Activated naive CD4-positive, alpha-beta T cell treated with anti-CD3 and anti-CD28 coated beads, Interleukin-2, amount 50 U/mL, for 24 hours (primary cell): ENCODE measurements around the gene PC.

Experiments used
- H3K27ac Mint-ChIP-seq: one replicate; pipeline ENCODE4 v1.8.0; 2021; ENCODE audit warnings: mild to moderate bottlenecking, mixed read lengths
- H3K27me3 Mint-ChIP-seq: one replicate; pipeline ENCODE4 v1.8.0; 2021; ENCODE audit warnings: mixed read lengths
- H3K36me3 Mint-ChIP-seq: one replicate; pipeline ENCODE4 v1.8.0; 2021; ENCODE audit warnings: mixed read lengths
- H3K4me1 Mint-ChIP-seq: one replicate; pipeline ENCODE4 v1.8.0; 2021; ENCODE audit warnings: mixed read lengths
- H3K4me3 Mint-ChIP-seq: one replicate; pipeline ENCODE4 v1.8.0; 2021; ENCODE audit warnings: mild to moderate bottlenecking, mixed read lengths
- H3K9me3 Mint-ChIP-seq: one replicate; pipeline ENCODE4 v1.8.0; 2021; ENCODE audit warnings: mixed read lengths

Gene PC

DNA sequence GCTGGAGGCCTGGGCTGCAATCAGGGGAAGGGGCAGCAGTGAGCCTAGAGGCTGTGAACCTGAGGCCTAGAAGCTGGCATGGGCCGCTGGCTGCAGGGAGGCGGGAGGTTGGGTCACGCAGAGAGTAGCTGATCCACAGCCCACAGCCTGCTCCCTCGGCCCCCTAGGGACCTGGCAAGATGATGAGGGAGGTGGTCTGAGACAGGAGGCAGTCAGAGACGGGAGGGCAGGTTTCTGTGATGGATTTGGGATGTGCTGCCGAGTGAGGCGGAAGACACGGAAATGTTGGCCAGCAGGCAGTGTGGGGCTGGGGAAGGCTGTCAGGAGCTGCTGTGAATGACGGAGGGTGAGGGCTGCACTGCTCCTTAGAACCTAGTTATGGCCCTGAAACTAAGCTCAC is 78.6 kb downstream of the PC start:
- Mint-ChIP-seq H3K27ac (no peak overlapping the region), H3K36me3 (no peaks in the 10 kb centered on the region), H3K27me3 (no peaks in the 10 kb centered on the region)

DNA sequence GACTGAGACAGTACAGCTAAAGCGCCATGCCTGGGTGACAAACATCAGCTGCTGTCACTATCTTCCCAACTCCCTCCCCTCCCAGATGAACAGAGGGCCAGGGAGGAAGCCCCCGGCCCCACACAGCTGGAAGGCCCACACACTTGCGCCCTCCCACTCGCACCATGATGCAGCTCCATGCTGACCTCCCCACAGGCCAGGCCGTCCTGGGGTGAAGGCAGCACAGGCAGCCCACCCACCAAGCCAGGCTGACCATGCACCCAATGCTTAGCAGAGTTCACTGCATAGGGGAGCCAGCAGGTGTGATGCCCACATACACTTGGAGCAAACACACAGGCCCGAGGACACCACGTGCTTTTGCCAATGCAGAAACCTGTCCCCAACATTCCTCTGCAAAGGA is 79.2 kb downstream of the PC start:
- no peak overlapping the region for H3K27ac Mint-ChIP-seq
- no peaks in the 10 kb centered on the region for H3K9me3 Mint-ChIP-seq
- H3K36me3 Mint-ChIP-seq: no peaks in the 10 kb centered on the region

More for the DNA sequence above, 78.6 kb downstream of the PC start:
- peaks cover 22% of the 10 kb centered on the region for H3K4me1 Mint-ChIP-seq
- no peak overlapping the region for H3K4me3 Mint-ChIP-seq
- H3K9me3 Mint-ChIP-seq: no peaks in the 10 kb centered on the region

DNA sequence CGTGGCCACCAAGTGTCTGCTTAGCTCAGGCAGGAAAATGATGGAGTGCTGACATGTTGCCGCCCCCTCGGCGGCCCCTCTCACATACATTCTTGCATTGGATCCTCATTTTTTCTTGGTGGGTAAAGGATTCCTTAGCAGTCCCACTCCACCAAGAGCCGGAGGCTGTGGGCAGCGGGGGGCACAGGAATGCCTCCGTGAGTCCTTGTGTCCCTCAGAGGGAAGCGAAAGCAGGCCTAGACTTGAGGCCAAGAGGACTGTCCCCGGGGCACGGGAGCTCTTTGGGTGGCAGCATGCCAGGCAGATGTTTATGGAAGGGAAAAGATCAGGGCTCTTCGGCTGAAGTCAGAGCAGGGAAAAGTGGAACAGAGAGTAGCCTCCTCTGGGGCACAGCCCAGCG is 79.7 kb downstream of the PC start:
- no peak overlapping the region for H3K4me3 Mint-ChIP-seq
- no peak overlapping the region for H3K27ac Mint-ChIP-seq
- H3K9me3 Mint-ChIP-seq: no peaks in the 10 kb centered on the region
- H3K27me3 Mint-ChIP-seq: no peaks in the 10 kb centered on the region
- no peaks in the 10 kb centered on the region for H3K36me3 Mint-ChIP-seq
- H3K4me1 Mint-ChIP-seq: peaks cover 22% of the 10 kb centered on the region

More for the DNA sequence above, 79.2 kb downstream of the PC start:
- H3K27me3 Mint-ChIP-seq: no peaks in the 10 kb centered on the region
- H3K4me3 Mint-ChIP-seq: no peak overlapping the region
- H3K4me1 Mint-ChIP-seq: peaks cover 22% of the 10 kb centered on the region

DNA sequence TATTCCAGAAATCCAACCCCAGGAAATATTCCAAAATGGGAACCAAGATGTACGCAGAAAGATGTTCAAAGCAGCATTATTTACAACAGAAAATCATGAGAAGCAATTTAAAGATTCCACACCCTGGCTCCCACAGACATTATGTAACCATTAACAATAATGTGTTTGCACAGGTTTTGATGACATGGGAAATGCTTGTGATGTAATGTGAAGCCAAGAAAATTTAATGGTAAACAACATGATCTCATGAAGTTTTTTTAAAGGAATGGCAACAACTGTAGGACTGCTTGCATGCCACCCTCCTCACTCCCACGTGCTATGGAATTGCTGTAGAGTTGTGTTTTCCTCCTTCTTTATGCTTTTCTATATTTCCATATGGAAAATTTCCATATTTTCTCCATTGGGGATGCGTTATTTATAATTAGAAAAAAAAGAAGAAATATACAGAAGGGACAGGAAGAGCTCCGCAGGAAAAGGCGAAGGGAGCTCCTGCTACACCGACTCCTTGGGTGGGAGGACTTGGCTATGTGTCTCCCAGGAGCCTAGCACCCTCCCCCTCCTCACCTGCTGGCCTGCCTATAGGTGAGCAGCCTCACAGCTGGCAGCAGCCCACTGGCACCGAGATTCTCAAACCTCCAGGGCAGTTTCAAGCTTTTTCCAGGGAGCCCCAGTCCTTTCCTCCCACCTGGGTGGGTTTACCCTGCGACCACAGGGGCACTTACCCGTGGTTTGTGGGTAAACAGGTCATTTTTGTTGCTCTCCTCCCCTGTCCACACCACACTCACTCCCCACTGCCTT is 80.4 kb downstream of the PC start:
- no peak overlapping the region for H3K4me3 Mint-ChIP-seq
- no peaks in the 10 kb centered on the region for H3K27me3 Mint-ChIP-seq
- no peaks in the 10 kb centered on the region for H3K9me3 Mint-ChIP-seq
- no peak overlapping the region for H3K27ac Mint-ChIP-seq
- H3K36me3 Mint-ChIP-seq: no peaks in the 10 kb centered on the region
- H3K4me1 Mint-ChIP-seq: peaks cover 22% of the 10 kb centered on the region

DNA sequence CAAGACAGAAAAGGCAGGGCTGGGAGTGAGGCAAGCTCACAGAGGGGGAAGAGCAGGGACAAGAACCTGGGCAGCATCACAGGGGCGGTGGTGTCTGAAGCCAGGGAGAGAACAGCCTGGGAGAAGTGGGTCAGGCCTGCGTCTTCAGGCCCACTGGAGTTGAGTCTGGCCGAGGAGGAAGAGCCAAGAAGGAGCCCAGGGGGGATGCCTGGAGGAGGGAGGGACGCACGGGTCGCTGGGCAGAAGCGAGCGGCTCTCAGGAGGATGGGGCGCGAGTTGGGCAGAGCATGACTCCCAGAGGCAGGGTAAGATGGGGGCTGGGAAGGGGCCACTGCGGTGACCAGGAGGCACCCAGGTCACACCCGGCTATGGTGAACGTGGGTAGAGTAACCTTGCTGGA is 82.8 kb downstream of the PC start:
- Mint-ChIP-seq H3K36me3 (no peaks in the 10 kb centered on the region), H3K4me1 (peaks cover 3% of the 10 kb centered on the region), H3K9me3 (no peaks in the 10 kb centered on the region), H3K27ac (no peak overlapping the region), H3K4me3 (no peak overlapping the region), H3K27me3 (no peaks in the 10 kb centered on the region)

DNA sequence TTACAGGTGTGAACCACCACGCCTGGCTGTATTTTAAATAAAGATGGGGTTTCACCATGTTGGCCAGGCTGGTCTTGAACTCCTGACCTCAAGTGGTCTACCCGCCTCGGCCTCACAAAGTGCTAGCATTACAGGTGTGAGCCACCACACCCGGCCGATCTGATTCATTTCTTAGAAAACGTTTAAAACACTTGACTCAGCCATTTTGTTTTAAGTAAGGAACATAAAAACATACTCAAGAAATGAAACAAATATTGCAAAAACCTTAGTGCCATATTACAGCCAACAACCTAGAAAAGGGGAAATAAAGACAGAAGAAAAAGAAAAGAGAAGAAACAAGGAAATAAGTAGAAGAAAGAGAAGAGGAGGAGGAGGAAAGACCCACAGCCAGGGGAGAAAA is 84.0 kb downstream of the PC start:
- Mint-ChIP-seq H3K4me3 (no peak overlapping the region), H3K9me3 (no peaks in the 10 kb centered on the region), H3K27me3 (no peaks in the 10 kb centered on the region), H3K4me1 (no peaks in the 10 kb centered on the region), H3K36me3 (no peaks in the 10 kb centered on the region), H3K27ac (no peak overlapping the region)

DNA sequence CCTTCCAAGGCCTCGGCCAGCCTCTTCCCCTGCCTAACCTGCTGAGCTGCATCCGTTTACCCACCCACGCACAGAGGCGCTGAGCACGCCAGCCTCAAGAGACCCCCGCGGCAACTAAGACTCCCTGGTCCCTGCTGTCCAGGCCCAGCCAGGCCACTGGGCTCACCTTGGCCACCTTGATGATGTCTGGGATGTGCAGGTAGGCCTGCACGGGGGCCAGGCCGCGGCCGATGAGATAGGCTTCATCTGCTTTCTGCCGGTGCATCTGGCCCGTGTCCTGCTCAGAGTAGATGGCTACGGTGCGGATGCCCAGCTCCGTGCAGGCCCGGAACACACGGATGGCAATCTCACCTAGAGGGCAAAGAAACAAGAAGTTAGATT is 86.7 kb downstream of the PC start:
- Mint-ChIP-seq H3K27ac (no peak overlapping the region), H3K27me3 (no peaks in the 10 kb centered on the region), H3K4me1 (peaks cover 5% of the 10 kb centered on the region), H3K4me3 (no peak overlapping the region), H3K9me3 (no peaks in the 10 kb centered on the region), H3K36me3 (no peaks in the 10 kb centered on the region)

DNA sequence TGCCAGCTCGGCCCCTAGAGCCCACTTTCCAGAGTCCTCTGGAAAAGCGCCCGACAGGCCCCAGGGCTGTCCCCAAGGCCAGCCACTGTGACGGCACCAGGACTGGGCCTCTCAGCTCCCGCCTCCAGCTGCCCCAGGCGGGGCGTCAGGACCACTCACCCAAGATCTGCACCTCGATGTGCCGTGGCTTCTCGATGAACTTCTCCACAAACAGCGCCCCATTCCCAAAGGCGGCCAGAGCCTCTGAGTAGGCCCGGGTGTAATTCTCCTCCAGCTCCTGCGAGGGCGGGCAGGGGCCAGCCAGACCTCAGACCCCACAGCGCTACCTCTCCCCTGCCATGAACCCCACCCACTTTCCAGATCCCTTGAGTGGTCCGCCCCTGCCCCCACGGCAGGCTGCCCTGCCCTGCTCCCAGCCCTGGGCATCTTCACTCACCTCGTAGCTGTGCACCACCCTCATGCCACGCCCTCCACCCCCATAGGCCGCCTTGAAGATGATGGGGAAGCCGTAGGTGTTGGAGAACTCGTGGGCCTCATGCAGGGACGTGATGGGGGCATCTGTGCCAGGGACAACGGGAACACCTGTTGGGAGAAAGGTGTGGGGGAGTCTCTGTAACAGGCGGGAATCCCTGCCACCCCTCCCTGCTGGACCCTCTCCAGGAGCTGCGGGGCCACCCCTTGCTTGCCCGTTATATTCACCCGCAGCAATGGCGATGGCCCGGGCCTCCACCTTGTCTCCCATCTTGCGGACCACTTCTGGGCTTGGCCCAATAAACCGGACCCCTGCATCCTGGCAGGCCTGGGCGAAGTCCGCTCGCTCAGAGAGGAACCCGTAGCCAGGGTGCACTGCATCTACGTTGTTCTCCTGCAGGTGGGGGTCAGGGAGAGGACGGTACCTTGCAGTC is 87.3 kb downstream of the PC start:
- Mint-ChIP-seq H3K9me3 (no peaks in the 10 kb centered on the region), H3K36me3 (no peaks in the 10 kb centered on the region), H3K27me3 (no peaks in the 10 kb centered on the region), H3K4me3 (no peak overlapping the region), H3K27ac (no peak overlapping the region), H3K4me1 (peaks cover 5% of the 10 kb centered on the region)

DNA sequence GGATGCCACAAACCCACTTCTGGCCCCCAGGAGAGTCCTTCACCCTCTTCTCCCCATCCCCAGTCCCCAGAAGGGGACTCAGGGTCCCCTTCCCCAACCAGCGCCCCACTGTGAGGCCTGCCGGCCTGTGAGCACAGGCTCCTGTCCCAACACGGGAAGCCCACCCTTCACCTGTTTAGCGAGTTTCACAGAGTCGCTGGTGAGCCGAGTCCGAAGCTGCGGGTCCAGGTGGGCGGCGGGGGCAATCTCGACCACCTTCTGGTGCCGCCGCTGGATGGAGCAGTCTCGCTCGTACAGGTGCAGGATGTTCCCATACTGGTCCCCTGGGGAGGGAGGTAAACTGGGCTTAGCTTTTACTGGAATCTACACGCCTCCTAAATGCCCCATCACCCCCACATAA is 88.1 kb downstream of the PC start:
- Mint-ChIP-seq H3K27me3 (no peaks in the 10 kb centered on the region), H3K4me3 (no peak overlapping the region), H3K4me1 (peaks cover 5% of the 10 kb centered on the region), H3K36me3 (no peaks in the 10 kb centered on the region), H3K9me3 (no peaks in the 10 kb centered on the region), H3K27ac (no peak overlapping the region)

DNA sequence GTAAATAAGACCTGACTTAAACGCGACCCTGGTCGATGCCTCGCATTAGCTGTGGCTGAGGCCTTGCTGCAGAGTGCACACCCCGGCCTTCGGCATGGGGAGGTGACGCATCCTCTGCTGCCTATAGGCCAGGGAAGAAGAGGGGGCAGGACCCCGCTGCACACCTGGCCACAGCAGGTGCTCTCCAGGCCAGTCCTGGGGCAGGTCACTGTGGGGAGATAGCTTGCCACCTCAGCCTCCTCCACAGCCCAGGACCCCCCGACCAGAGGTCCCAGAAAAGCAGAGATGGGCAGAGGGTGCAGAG is 88.7 kb downstream of the PC start:
- Mint-ChIP-seq H3K4me3 (no peak overlapping the region), H3K27ac (no peak overlapping the region), H3K9me3 (no peaks in the 10 kb centered on the region), H3K4me1 (peaks cover 5% of the 10 kb centered on the region), H3K27me3 (no peaks in the 10 kb centered on the region), H3K36me3 (no peaks in the 10 kb centered on the region)

DNA sequence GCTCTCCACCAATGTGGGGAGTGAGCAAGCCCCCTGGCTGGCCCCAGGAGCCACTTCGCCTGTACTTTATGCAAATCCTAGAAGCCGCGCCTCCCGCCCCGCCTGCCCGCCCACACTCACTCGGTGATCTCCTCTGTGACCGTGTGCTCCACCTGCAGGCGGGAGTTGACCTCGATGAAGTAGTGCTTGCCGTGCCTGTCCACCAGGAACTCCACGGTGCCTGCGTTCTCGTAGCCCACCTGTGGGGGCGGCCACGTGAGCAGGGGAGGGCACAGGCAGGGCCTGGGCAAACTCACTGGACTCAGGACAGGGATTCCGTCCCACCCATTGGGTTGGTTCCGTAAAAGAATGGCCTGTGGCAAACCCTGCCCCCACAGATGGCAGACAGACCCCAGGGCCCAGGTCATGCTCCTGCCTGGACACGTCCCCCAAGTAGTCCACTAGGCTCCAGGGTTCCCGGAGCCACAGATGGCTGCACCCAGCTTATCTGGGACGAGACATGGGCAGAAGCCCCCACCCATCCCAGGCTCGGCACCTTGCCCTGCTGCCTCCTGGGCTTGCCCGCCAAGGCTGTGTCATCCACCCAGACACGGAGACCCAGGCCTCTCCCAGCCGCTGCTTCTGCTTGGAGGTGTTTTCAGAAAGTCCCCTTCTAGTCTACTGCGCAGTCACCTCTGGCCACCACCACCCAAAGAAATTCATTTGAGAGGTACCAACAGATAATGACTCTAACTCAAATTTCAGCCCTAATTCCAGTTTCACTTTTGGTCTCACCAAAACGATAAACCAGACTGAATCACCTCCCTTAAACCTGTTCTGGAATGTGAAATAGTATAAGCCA is 89.2 kb downstream of the PC start:
- Mint-ChIP-seq H3K27me3 (no peaks in the 10 kb centered on the region), H3K27ac (no peak overlapping the region), H3K4me3 (no peak overlapping the region), H3K4me1 (peaks cover 5% of the 10 kb centered on the region), H3K36me3 (no peaks in the 10 kb centered on the region), H3K9me3 (no peaks in the 10 kb centered on the region)

DNA sequence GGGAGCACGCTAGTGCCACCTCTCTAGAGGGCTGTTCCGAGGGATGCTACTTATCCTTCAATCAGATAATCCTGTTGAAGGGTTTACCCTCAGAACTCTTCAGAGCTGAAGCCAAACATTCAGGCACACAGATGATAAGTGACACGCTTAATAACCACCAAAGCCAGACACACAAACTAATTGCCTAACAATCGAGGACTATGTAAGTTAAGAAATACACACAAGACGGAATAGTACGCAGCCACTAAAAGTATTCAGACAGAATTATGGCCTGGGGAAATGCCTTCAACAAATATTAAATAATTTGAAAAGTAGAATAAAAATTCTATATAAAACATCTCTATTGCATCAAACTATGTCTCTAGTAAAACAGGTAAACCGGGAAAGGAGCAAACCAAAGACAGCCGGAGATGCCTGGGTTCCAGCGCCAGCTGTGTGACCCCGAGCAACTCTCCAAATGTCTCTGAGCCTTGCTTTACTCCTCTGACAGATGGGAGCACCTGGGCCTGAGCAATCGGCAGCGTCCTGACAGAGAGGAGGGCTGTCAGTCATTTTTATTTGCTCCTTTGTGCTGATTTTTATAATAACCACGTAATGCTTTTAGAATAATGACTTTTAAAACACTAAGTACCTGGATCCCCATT is 90.0 kb downstream of the PC start:
- H3K9me3 Mint-ChIP-seq: no peaks in the 10 kb centered on the region
- H3K4me3 Mint-ChIP-seq: no peak overlapping the region
- peaks cover 5% of the 10 kb centered on the region for H3K4me1 Mint-ChIP-seq
- no peaks in the 10 kb centered on the region for H3K27me3 Mint-ChIP-seq
- no peaks in the 10 kb centered on the region for H3K36me3 Mint-ChIP-seq
- H3K27ac Mint-ChIP-seq: no peak overlapping the region

DNA sequence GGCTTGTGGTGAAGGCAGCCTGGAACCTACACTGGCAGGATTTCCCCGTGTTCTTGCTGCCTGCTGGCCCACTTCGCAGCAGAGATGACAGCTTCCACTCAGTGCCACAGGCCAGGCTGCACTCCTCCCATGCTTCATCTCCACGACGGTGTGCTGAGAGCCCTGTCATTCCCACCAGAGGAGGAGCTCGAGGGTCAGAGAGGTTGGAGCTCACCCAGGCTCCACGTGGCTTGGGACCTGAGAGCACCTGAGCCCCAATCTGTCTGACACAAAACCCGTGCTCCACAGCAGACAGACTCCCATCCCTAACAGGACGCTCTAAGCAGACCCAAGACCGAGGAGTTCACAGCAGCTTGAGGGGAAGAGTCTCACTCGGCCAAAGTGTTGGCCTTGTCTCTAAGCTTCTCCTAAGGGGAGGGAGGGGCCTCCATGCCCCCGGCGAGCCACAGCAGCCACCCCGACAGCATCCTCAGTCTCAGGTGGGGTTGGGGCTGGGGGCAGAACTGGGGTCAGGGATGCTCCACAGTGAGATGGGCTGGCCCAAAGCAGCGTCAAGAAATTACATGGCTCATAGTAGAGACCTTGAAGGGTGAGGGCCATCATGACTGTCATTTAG is 90.7 kb downstream of the PC start:
- Mint-ChIP-seq H3K36me3 (no peaks in the 10 kb centered on the region), H3K9me3 (no peaks in the 10 kb centered on the region), H3K27ac (no peak overlapping the region), H3K27me3 (no peaks in the 10 kb centered on the region), H3K4me1 (peaks cover 5% of the 10 kb centered on the region), H3K4me3 (no peak overlapping the region)

DNA sequence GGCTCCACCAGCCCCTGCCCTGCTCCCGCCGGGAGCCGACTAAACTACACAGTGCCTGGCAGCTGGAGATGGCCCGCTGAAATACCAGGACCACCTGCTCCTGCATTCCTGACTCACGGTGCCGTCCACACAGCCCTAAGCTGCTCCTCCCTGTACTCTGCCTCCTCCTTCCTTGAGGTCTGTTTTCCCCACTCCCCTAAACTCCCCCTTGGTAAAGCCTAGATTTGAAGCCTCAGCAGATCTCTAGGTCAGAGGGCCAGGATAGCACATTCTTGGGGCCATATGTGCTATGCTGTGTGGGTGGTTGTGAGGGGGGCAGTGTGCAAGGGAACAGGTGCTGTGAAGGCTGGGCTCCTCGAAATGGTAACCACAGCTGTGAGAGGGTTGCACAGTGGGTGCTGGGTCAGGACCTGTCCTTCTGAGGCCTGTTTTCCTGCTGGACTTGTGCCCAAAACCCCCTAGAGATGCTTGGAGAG is 91.6 kb downstream of the PC start:
- Mint-ChIP-seq H3K4me3 (no peak overlapping the region), H3K27me3 (no peaks in the 10 kb centered on the region), H3K9me3 (no peaks in the 10 kb centered on the region), H3K27ac (no peak overlapping the region), H3K36me3 (no peaks in the 10 kb centered on the region), H3K4me1 (peaks cover 5% of the 10 kb centered on the region)

DNA sequence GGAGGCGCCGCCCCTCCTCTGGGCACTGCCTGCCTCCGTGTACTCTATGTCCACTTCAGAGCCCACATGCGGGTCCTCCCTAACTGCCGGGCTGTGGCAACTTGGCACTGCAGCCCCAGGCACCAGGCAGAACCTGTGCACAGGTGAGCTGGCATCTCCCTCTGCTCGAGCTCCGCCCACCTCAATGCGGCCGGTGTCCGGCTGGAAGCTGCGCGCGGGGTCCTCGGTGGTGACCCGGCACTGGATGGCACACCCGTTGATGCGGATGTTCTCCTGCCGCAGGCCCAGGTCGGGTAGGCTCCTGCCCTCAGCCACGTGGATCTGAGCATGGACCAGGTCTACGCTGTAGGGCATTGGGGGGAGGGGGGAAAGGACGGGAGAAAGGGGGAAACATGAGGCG is 92.2 kb downstream of the PC start:
- H3K4me1 Mint-ChIP-seq: peaks cover 5% of the 10 kb centered on the region
- H3K4me3 Mint-ChIP-seq: no peak overlapping the region
- H3K27me3 Mint-ChIP-seq: no peaks in the 10 kb centered on the region
- no peaks in the 10 kb centered on the region for H3K36me3 Mint-ChIP-seq
- H3K9me3 Mint-ChIP-seq: no peaks in the 10 kb centered on the region
- H3K27ac Mint-ChIP-seq: no peak overlapping the region
